ENCODE measurements around the gene PLXNA4.

PLXNA4 gene

DNA sequence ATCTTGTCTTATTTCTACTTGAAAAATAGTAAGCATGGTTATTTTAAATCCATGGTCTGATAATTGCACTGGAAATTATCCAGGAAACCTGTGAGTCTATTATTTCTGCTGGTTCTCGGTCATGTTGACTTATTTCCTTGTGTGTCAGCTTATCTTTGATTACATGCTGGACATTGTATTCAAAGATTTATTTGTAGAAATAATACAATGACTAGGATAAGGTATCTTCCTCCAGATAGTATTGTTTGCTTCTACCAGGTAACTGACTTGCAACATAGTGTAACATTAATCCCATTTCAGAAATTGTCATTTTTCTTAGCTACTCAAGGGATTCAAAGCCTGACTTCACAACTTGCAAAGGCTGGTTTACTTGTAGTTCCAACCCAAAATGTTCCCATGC is 33.4 kb downstream of the PLXNA4 start:
- DNase-seq = no peak
- intact Hi-C loops (cut with DNase I) = no loop called here

GRCh38 chr7:132541656-132542055 is 34.6 kb downstream of the PLXNA4 start:
- no peak for DNase-seq
- intact Hi-C loops (cut with DNase I) = no loop called here

DNA sequence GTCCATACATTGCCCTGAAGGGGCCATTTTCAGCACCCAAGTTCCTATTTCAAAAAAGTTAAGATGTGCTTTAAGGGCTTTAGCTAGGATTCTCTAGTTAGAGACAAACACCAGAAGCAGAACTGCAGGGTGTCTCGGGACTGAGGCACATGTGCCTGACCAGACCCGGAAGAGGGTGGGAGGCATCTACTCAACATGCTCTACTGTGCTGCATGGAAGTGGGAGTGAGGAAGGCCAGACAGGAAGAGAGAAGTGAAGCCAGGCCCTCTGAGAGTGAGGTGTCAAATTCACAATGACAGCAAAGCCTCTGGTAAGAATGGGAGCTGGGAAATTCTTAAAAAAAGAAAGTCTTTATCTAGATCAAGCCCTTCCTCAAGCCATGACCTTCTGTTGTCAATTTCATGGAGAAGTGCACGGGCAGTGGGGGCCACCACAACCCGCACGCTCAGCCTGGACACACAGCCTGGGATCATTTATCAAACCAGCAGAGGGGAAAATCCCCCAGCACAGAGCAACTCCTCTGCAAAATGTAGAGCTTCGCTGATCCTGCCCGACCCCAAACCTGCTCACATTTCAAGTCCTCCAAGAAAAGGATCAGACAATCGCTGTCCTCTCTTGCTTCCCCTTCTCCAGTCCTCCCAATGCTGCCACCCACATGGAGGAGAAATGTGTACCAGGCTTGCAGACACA is 38.7 kb downstream of the PLXNA4 start:
- intact Hi-C loops (cut with DNase I) = no loop called here
- DNase-seq = no peak

DNA sequence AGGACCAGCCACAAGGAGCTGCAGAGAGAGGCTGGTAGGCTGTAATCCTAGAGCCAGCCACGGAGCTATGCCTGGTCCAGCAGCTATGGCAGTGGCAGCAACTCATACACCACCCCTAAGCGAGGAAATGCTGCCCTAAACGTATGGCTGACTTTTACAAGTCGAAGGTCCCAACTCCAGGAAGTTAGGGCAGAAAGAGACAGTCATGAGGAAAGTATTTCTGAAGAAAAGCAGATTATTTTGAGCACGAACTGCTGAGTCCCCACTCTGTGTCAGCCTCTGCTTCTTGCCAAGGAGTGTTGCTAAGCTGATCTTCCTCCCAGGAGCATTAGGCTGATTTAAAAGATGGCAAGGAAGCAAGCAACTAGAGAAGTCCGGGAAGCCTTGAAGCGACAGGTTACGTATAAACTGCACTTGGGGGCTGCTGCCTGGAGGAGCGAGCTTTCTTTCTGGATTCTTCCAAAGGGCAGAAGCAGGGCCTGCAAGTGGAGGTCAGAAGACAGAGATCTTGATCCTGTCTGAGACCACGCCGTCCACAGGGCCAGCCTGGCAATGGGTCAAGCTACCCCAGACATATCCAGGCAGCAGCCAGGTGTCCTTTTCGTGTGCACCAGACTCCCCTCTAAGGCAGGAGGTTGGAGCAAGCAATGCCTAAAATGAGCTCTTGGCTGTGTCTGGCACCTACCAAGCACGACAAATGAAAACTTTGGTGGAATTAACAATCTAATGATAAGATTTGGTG is 39.4 kb downstream of the PLXNA4 start:
- DNase-seq = no peak
- intact Hi-C loops (cut with DNase I) = no loop called here

DNA sequence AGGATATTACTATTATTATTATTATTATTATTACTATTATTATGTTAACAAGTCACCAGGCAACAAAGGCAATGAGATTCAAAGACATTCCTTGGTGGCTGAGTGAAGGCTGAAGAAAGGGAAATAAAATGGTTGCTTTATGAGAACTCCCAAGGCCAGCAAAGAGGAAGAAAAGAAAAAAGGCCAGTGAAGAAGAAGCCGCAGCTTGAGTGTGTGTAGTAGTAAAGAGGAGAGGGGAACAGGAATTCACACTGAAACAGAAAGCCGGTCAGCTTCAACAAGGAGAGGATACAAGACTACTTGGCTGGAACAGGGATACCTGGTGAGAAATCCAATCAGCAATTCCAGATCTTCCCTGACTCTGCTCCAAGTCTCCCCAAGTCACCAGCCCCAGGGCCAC is 42.4 kb downstream of the PLXNA4 start:
- DNase-seq = no peak

DNA sequence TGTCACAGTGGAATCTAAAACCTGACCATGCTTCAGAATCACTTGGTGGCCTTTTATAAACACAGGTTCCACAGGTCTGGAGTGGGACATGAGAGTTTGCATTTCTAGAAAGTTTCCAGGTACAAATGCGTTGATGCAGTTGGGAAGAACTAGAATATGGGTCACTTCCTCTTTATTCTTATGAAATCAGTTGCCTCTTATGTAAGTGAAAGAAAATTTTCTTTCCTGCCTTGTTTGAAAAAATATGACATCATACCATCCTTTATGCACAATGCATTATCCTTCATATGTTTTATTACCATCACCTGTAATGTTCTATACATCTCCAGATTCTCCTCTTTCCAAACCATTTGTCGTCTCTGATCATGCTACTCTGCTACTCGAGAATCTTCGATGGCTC is 44.0 kb downstream of the PLXNA4 start:
- no peak for DNase-seq
- intact Hi-C loops (cut with DNase I) = no loop called here

More for the DNA sequence above, 42.4 kb downstream of the PLXNA4 start:
- intact Hi-C loops (cut with DNase I) = no loop called here

GRCh38 chr7:132531562-132531961 is 44.7 kb downstream of the PLXNA4 start:
- DNase-seq = no peak
- intact Hi-C loops (cut with DNase I) = no loop called here

GRCh38 chr7:132528695-132529094 is 47.6 kb downstream of the PLXNA4 start:
- DNase-seq = no peak
- intact Hi-C loops (cut with DNase I) = no loop called here

DNA sequence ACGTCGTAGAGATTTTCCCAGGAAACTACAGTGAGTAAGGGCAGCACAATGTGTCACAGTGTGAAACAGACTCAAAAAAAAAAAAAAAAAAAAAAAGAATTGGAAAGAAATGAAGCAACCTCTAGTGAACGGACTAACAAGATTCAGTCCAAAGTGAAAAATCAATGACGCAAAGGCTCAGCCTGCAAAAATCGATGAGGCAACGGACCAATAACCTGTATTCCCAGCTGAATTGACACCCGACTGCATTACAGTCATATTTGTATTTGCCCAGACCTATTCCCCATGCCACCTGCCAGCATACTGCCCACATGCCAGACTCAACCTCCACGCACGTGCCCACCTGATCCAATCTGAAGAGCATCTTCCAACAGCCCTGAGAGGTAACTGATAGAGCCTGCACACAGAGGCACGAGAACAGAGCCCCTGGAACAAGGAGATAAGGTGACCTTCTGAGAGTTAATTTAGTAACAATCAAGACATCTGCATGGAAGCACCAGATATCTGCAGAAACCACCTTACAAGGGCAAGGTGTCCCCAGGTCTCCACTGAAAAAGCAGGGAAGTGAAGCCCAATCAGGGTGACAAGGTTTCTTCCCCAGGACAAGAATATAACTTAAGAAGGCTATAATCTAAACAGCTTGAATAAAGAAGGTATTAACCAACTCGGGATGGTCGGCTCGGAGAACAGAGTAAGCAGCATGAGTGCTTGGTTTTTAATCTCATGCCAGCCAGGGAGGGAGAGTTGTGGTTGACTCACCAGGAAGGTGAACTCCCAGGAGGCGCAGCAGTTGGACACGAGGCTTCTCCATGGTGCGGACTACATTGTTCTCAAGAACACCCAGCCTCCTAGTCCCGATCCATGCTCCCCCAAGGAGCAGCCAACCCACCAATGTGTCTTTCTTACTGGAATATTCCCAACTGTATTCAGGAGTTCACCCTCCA is 48.5 kb downstream of the PLXNA4 start:
- no peak for DNase-seq
- intact Hi-C loops (cut with DNase I) = no loop called here

- intact Hi-C loops (cut with DNase I) = no loop called here
- DNase-seq = no peak
Observed at GRCh38 chr7:132526111-132526740, 50.0 kb downstream of the PLXNA4 start.

- intact Hi-C loops (cut with DNase I) = no loop called here
Observed at GRCh38 chr7:132521423-132521822, 54.8 kb downstream of the PLXNA4 start.

DNA sequence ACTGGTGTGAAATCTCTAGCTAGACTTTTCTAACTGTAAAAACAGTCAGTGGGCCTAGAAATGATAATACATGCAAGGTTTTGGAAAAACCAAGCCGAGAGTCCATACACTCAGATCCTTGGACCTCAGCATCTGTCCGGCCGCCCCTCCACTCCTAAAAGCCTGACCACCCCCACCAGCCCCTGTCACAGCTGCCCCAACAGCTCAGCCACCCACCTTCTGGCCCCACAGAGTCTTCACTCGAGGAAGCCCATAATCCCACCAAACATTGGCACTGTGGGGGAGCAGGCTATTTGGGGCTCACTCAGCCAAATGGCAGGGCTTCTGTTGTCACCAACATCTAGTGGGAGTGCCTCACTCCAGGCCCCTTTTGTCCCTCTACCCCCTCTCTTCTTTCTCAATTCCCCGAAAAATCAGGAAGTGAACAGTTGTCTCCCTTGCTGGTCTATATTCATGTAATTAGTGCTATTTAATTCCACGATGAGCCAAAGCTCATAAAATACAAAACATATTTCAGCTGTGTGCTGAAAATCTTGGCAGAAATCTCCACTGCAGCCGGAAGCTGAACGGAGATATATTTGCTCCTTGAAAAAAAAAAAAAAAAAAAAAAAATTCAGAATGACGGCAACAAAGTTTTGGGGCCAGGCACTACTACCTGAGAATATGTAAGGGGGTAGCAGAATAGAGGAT is 55.5 kb downstream of the PLXNA4 start:
- no peak for DNase-seq

More at GRCh38 chr7:132521423-132521822, 54.8 kb downstream of the PLXNA4 start:
- DNase-seq = no peak

GRCh38 chr7:132519936-132520335 is 56.3 kb downstream of the PLXNA4 start:
- DNase-seq = peak in 2 of 10 donors; percentile 33 to 89
- intact Hi-C loops (cut with DNase I) = no loop called here

More for the DNA sequence above, 55.5 kb downstream of the PLXNA4 start:
- intact Hi-C loops (cut with DNase I) = no loop called here

DNA sequence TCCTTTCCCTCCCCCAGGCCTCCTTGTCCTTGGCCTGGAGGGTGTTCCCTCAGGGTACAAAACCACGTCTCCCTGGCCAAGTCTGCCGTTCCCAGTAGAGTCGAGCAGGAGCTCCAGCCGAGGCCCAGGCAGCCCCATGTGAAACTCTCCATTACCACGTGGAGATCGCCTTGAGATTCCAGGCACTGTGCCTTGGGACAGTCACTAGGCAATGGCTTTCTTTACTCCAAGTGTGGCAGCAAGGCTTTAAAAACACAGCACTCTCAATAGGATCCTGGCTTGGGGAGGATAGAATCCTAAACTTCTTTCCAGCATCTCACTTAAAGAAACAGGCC is 57.5 kb downstream of the PLXNA4 start:
- DNase-seq = no peak
- intact Hi-C loops (cut with DNase I) = no loop called here

DNA sequence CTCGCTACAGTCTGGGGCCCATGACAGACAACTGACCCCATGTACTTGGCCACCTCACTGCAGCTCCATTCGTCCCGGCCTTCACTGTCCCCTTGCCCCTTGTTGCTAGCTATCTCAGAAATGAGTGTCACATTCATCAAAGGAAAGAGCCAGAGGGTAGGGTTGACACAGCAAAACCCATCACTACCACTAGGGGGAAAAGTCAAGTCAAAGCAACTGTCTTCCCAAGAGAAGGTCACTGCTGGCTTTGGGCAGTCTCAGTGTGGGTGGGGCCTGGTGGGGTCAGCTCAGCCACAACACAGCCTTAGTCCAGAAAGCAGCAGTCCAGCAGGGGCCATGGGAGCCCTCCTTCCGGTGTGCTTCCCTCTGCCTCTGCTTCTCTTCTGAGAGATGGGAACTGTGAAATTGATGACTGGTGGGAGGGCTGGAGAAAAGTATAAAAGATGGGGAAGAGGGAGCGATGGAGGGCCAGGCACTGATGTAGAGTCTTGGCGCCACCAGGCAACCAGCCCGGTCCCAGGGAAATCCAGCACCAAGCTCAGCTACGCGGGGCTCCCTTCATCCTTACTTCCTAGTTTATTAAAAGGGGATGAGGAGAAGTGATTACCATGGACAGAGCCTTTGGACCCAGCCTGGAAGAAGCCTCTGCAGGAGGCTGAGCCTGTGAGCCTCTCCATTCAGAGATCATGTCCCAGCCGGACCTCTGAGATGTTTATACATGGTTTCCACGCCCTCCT is 58.0 kb downstream of the PLXNA4 start:
- intact Hi-C loops (cut with DNase I) = no loop called here
- DNase-seq = no peak

GRCh38 chr7:132516042-132516840 is 60.0 kb downstream of the PLXNA4 start:
- peak in 1 of 10 donors; percentile 65 for DNase-seq
- intact Hi-C loops (cut with DNase I) = no loop called here

DNA sequence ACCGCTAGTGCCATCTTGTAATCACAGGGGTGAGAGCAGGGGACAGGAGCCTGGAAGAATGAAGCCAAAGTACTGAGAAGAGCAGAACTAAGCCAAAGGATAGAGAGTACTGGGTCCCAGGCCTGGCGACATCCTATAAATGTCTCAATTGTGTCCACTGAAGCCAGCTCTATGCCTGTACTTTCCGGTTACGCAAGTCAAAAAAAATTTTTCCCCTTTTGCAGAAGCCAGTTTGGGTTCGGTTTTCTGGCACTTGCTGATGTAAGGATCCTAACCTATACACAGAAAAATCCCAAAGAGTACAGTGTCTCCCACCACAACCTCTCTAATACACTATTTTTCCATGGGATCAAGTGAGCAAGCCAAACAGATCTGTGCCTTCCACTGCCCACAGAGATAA is 61.1 kb downstream of the PLXNA4 start:
- intact Hi-C loops (cut with DNase I) = no loop called here
- no peak for DNase-seq

DNA sequence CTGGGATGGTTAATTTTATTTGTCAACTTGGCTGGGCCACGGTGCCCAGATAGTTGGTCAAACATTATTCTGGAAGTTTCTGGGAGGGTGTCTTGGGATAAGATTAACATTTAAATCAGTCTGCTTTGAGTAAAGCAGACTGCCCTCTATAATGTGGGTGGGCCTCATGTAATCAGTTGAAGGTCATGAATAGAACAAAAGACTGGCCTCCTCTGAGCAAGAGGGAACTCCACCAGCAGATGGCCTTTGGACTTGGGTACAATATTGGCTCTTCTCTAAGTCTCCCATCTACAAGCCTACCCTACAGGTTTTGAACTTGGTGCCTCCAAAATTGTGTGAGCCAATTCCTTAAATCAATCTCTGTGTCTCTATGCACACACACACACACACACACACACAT is 61.8 kb downstream of the PLXNA4 start:
- intact Hi-C loops (cut with DNase I) = no loop called here

DNA sequence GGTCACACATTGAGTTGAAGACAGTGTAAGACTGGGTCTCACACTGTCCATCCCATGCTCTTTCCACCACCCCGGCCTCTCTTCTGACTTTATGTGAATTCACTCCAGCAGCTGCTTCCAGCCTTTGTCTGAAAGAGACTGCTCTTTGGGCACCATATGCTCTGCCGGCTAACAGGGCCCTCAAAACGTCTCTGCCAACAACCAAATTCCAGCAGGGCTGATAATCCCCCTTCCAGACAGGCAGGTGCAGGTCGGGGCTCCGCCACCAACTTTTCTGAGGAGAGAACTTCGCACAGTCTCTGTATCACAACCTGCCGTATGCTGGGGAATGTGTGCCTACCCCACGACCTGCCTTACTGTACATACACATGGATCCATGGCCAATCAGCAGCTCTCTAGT is 64.3 kb downstream of the PLXNA4 start:
- intact Hi-C loops (cut with DNase I) = no loop called here
- peak in 1 of 10 donors; percentile 57 for DNase-seq

More for the DNA sequence above, 61.8 kb downstream of the PLXNA4 start:
- peak in 1 of 10 donors; percentile 24 for DNase-seq

Data from posterior cingulate gyrus (tissue), 11 donors.